HG03571 (cell line): ENCODE data around the gene PKD1.
"Not testable (repeated sequence)": the region's sequence is repeated elsewhere in the genome, so short reads cannot be mapped to it uniquely, and the experiment has no call there.

Source experiments
- ATAC-seq: cut with Tn5 transposase; IDR thresholded peaks from one replicate; pipeline ENCODE4 v1.9.1; 2021; ENCODE audit not compliant: unreplicated experiment

PKD1 gene

DNA sequence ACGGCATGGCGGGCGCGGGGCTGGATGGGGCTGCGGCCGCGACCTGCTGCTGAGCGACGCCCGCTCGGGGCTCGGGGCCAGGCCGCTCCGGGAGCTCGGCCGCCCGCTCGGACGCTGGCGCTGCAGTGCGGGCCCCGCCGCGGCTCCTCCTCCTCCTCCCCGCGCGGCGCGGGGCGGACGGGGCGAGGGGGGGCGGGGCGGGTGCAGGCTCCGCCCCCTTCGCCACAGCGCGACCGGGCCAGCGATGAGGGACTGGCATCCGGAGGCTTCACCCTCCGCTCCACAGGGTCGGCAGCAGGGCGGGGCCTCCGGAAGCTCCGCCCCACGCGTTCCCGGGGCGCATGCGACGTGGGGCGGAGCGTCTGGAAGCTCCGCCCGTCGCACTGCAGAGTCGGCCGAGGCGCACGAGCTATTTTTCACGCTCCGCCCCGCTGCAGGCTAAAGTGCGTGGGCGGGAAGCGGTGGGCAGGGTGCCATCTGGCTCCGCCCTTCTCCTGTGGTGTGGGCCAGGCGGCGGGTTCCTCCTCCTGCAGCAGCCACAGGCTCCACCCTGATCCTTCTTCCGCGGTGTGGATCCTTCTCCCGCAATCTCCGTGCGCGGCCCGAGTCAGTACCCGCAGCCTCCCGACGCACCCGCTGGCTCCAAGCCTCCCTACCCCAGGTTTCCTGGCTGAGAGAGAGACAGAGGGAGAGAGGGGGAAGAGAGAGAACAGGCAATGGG is at the start of gene PKD1:
TSS of gene PKD1 (minus strand) at position 129 of the 721 bp plus-strand sequence. CDS start 209 bp downstream, outside the sequence.
- ATAC-seq: not testable (repeated sequence)

DNA sequence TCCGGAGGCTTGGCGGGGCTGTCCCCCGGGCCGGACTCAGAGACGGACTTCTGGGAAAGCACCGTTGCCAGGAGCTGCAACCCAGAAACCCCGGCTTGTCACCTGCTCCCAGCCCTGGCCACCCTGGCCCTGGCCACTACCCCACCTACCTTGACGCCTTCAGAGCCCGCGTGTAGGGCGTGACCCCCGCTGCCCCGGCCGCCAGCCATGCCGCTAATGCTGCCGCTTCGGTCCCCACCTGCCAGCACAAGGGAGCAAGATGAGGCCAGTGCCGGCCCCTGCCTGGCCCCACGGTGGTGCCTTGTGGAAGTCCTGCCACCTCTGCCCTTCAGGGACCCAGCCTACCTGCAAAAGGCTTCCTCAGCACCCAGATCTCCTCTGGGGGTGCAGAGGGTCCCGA is 49.3 kb upstream of the PKD1 start:
- no peak for ATAC-seq

DNA sequence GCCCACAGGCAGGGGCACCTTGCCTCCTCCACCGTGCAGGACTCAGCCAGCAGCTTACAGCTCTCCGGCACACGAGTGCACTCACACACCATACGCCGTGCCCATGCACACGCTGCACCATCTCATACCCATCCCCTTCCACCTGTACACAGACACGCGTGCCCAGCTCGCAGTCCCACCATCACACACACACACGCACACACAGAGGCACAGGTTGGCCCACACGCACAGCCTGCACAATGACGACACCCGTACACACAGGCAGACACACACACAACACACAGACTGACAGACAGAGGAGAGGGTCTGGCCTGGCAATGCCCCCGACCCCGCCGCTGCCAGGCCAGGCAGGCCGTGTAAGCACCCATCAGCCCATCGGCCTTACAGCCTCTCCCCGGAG is 48.6 kb upstream of the PKD1 start:
- no peak for ATAC-seq

DNA sequence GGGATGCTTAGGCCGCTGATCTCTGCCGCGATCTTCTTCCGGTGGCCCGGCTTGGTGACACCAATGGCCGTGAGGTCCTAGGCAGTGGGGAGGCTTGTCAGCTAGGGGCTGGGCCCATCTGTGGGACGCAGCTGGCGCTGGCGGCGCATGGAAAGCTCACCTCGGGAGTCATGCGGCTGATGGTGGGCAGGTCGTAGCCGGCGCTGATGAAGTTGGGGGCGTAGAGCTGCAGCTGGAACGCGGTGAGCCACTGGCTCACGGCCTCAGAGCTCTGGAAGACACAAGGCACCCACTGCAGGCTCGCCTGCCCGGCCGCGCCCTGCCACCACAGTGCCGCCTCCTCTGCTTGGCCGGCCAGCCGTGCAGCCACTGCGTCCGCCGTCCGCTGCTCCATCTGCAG is 48.0 kb upstream of the PKD1 start:
- ATAC-seq: no peak

- ATAC-seq: no peak
Measured at GRCh38 chr16:2181952-2182351, 46.3 kb upstream of the PKD1 start.

- ATAC-seq: no peak
Measured at GRCh38 chr16:2180962-2181923, 45.5 kb upstream of the PKD1 start.

DNA sequence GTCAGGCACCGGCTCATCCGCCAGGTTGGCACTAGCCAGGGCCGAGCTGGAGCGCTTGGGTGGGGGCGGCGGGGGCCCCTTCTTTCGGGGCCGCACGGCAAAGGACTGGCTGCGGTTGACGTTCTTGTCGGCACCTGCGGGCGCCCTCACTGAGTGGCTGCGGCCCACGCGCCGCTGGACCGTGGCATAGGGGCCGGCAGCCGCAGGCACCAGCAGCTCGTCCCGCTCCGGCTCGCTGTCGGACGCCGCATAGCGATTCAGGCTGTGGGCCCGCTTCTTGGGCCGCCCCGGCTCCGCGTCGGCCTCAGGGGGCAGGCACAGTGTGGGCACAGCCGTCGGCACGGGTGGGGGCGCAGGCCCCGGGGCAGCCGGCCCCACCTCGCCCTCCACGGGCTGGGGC is 44.8 kb upstream of the PKD1 start:
- no peak for ATAC-seq

- ATAC-seq: no peak
Measured at GRCh38 chr16:2179576-2179975, 43.9 kb upstream of the PKD1 start.

DNA sequence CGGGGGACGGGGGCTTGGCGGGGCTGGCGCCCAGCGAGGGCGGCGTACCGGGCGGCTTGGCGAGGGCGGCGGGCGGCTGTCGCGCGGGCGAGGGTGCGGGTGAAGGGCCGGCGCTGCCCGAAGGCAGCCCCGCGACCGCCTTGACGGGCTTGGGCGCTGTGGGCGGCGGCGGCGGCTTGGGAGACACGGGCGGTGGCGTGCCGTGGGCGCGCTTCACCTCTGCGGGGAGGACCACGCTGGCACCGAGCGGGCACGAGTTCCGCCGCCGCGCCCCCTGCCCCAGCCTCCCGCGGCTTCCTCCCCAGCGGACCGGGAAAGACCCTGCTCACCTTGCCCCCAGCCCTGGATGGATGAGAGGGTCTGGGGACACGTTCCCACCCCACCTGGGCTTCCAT is 43.4 kb upstream of the PKD1 start:
- no peak for ATAC-seq

DNA sequence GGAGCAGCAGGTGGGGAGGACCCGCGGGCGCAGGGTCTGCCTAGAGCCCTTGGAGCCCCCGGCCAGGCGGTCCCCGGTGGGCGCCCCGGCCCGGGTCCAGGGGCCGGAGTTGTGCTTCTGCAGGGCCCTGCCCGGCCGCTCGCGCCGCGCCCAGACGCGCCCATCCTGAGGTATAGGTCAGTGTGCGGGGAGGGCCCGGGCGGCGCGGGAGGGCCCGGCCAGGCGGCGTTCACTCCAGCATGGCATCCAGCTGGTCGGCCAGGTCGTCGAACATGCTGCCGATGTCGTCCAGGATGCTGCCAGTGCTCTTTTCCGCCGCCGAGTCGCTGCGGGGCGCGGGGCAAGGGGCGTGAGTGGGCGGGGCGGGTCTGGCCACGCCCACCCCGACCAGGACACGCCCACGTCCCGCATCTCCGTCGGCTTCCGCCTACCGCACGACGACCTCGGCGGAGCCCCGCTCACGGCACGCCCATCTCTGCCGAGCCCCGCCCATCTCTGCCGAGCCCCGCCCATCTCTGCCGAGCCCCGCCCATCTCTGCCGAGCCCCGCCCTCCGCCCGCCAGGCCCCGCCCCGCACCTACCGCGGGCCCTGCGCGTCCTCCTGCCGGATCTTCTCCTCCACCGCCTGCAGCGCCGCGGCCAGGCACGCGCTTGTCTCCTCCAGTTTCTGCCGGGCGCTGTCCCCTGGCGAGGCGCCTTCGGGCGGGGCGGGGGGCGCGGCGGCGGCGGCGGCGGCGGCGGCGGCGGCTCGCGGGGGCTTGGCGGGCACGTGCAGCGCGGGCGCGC is 42.8 kb upstream of the PKD1 start:
- no peak for ATAC-seq

GRCh38 chr16:2177561-2177960 is 41.9 kb upstream of the PKD1 start:
- ATAC-seq: no peak

- no peak for ATAC-seq
Measured at GRCh38 chr16:2177101-2177500, 41.4 kb upstream of the PKD1 start.

GRCh38 chr16:2176047-2176446 is 40.3 kb upstream of the PKD1 start:
- no peak for ATAC-seq

- ATAC-seq: no peak
Measured at GRCh38 chr16:2175454-2175853, 39.8 kb upstream of the PKD1 start.

- ATAC-seq: no peak
Measured at GRCh38 chr16:2174396-2175131, 38.9 kb upstream of the PKD1 start.

DNA sequence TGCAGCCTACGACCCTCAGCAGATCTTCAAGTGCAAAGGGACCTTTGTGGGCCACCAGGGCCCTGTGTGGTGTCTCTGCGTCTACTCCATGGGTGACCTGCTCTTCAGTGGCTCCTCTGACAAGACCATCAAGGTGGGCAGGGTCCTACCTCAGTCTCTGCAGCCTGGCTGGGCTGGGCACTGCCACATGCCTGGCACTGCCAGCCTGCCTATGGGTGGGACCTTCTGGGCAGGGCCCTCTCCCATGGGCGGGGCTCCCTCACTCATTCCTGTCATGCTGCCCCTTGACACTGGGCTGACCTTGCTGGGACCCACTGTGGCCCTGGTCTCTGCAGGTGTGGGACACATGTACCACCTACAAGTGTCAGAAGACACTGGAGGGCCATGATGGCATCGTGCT is 38.2 kb upstream of the PKD1 start:
- no peak for ATAC-seq

DNA sequence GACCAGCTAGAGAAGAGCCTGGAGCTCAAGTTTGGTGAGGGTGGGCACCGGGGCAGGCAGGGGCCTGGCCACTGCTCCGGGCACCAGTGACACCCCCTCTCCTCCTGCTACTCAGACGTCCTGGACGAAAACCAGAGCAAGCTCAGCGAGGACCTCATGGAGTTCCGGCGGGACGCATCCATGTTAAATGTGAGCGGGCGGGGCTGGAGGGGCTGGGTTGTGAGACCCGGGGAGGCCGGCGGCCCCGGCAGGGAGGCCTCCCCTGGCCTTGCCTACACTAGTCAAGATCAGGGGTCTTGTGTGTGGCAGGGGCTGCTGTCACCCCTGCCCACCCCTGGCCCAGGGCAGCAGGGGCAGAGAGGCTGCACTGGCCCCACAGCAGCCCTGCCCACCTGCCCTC is 37.7 kb upstream of the PKD1 start:
- ATAC-seq: no peak

DNA sequence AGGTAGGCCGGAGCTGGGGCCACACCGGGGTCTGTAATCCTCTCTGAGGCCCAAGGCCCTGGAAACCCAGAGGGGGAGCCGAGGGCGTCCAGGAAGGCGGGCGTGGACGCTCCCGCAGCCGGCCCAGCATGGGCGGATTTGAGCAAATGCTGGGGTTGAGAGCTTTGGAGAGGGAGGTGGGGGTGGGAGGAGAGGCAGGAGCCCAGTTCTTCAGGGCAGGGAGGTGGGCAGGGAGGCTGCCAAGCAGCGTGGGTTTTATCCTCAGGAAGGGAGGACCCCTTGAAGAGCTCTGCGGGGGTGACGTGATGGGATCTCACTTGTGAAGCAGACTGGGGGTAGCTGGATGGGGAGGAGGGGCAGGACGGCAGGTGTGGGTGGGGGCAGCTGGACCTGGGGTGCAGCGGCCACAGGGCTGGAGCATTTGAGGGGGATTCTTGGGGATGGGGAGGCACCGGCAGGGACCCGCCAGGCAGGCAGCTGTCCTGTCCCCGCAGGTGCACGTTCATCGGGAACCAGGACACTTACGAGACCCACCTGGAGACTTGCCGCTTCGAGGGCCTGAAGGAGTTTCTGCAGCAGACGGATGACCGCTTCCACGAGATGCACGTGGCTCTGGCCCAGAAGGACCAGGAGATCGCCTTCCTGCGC is 37.1 kb upstream of the PKD1 start:
- no peak for ATAC-seq

DNA sequence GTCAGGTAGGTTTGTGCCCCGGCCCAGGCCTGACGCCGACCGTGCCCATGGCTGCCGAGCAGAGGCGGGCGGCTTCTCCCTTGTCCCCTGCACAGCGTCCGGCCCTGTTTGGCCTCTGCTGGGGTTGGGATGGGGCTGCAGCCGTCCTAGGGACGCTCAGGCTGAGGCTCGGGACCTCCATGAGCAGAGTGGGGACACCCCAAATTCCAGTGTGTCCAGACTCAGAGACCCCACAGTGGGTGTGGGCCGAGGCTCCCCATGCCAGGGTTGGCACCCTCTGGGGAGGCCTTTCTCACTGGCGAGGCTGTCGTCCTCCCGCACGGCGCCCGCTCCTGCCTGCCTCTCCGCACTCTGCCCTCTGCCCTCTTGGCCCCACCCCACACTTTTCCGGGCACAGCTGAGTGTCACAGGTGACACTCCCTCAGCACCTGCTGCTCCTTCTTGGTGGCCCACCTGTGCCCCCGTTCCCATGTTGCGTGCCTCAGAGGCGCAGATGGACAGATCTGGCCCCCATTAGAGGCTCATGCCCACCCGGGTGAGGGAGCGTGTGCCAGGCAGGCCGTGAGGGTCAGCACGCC is 36.0 kb upstream of the PKD1 start:
- ATAC-seq: no peak
